A549 (cell line): Measurements from ENCODE around the gene SLC8A1.

Source experiments
- CEBPB ChIP-seq, 2 experiments: fragments of >200 bp in 1 of 2; sonication (Bioruptor Twin) in 1 of 2; formaldehyde crosslinking in 1 of 2; IDR thresholded peaks; 2 replicates each; pipeline ENCODE4 v1.6.1; 2012 to 2016
- CTCF ChIP-seq: fragments of >200 bp; sonication (Bioruptor Twin); formaldehyde crosslinking; IDR thresholded peaks from 3 replicates; pipeline ENCODE4 v1.5.1; 2016
- EP300 ChIP-seq, 2 experiments: fragments of >200 bp; sonication (Bioruptor Twin); formaldehyde crosslinking; IDR thresholded peaks; 2 replicates in 1 of 2; 3 replicates in 1 of 2; pipeline ENCODE4 v1.6.1; 2016 to 2017
- HOXA7 ChIP-seq: fragments of 250-450 bp; sonication (Bioruptor Pico); IDR thresholded peaks from 2 replicates; pipeline ENCODE4 v1.5.0; 2020; ENCODE audit warnings: mild to moderate bottlenecking, moderate library complexity
- KDM5A ChIP-seq: fragments of 200-600 bp; sonication (generic); IDR thresholded peaks from 2 replicates; pipeline ENCODE4 v1.6.1; 2016; ENCODE audit warnings: antibody characterized with exemption, mild to moderate bottlenecking
- NR3C1 ChIP-seq: fragments of >200 bp; sonication (Bioruptor Twin); formaldehyde crosslinking; IDR thresholded peaks from 3 replicates; pipeline ENCODE4 v1.6.1; 2017
- PBX3 ChIP-seq: IDR thresholded peaks from 2 replicates; pipeline ENCODE4 v1.6.1; 2012
- PHF8 ChIP-seq: fragments of 200-600 bp; sonication (generic); IDR thresholded peaks from 2 replicates; pipeline ENCODE4 v1.6.1; 2016; ENCODE audit warnings: low read depth, mild to moderate bottlenecking, antibody characterized with exemption, moderate library complexity, borderline replicate concordance
- RFX5 ChIP-seq: fragments of 450-650 bp; IDR thresholded peaks from 2 replicates; pipeline ENCODE4 v1.7.1; 2014; ENCODE audit warnings: antibody characterized with exemption, mild to moderate bottlenecking, moderate library complexity
- SMC3 ChIP-seq: fragments of >200 bp; sonication (Bioruptor Twin); formaldehyde crosslinking; IDR thresholded peaks from 3 replicates; pipeline ENCODE4 v1.6.1; 2018; ENCODE audit warnings: inconsistent platforms
- USF2 ChIP-seq: fragments of 450-650 bp; IDR thresholded peaks from 2 replicates; pipeline ENCODE4 v1.6.1; 2014; ENCODE audit warnings: antibody characterized with exemption
- ZSCAN20 ChIP-seq: fragments of 250-450 bp; sonication (Bioruptor Pico); IDR thresholded peaks from 2 replicates; pipeline ENCODE4 v1.8.0; 2022; ENCODE audit warnings: mild to moderate bottlenecking, moderate library complexity

- no peak for TF ChIP-seq USF2
- no peak for TF ChIP-seq PBX3
- TF ChIP-seq KDM5A, result no peak
- no peak for TF ChIP-seq CTCF
- no peak for TF ChIP-seq ZSCAN20 (CRISPR knock-in tag)
- TF ChIP-seq SMC3, result no peak
- TF ChIP-seq CEBPB (IDR thresholded peaks at IDR 0.05), result no peak
- no peak for TF ChIP-seq EP300 (IDR thresholded peaks at IDR 0.05)
- TF ChIP-seq HOXA7 (CRISPR knock-in tag), result no peak
- TF ChIP-seq PHF8, result no peak
- no peak for TF ChIP-seq RFX5
- TF ChIP-seq NR3C1, result no peak
These were observed 193.8 kb downstream of the SLC8A1 start for GRCh38 chr2:40258135-40258457.
